Daoy (cell line): ENCODE measurements around the gene PGP. TPM values are rescaled to one million over a fixed set of nuclear protein-coding genes. Genes with fewer than 3 reads are reported as not detected.

Experiments
- DNase-seq: peaks from one replicate; pipeline ENCODE4 v3.0.0-alpha.2; 2015; ENCODE audit warnings: low read depth
- total RNA-seq: library from RNA; depleted of rRNA; stranded (reverse); fragments of >200 nt; shearing (Covaris generic); gene quantifications from 2 replicates; pipeline ENCODE4 v1.2.3, GENCODE V29; 2014

PGP gene
- total RNA-seq, 1 experiment from 2014 or later, result 16.9 TPM

- no peak for DNase-seq
These were observed 23.0 kb upstream of the PGP start for GRCh38 chr16:2237493-2238149.

- no peak for DNase-seq
These were observed 22.5 kb upstream of the PGP start for GRCh38 chr16:2237102-2237482.

- no peak for DNase-seq
These were observed 21.9 kb upstream of the PGP start, which contains the start of gene DNASE1L2 for GRCh38 chr16:2236337-2237101. Gene DNASE1L2, plus strand, starts transcription at chr16:2236444. Its CDS starts 373 bp downstream, at chr16:2236817.

GRCh38 chr16:2235695-2236336 is 21.2 kb upstream of the PGP start:
- DNase-seq, result no peak

GRCh38 chr16:2235234-2235651 is 20.6 kb upstream of the PGP start:
- no peak for DNase-seq

- DNase-seq, result no peak
These were observed 20.2 kb upstream of the PGP start for GRCh38 chr16:2234813-2235170.

- no peak for DNase-seq
These were observed 19.5 kb upstream of the PGP start for GRCh38 chr16:2233872-2234812.

GRCh38 chr16:2233046-2233775 is 18.6 kb upstream of the PGP start:
- DNase-seq, result no peak

- DNase-seq, result no peak
These were observed 17.7 kb upstream of the PGP start for GRCh38 chr16:2232094-2232990.

GRCh38 chr16:2231016-2231931 is 16.6 kb upstream of the PGP start:
- peak; percentile 31 for DNase-seq

- DNase-seq, result no peak
These were observed 15.7 kb upstream of the PGP start for GRCh38 chr16:2230376-2230775.

GRCh38 chr16:2229632-2230250 is 15.1 kb upstream of the PGP start:
- DNase-seq, result no peak

GRCh38 chr16:2229091-2229490 is 14.5 kb upstream of the PGP start:
- no peak for DNase-seq

- no peak for DNase-seq
These were observed 13.7 kb upstream of the PGP start for GRCh38 chr16:2228161-2228824.

GRCh38 chr16:2226918-2227317 is 12.3 kb upstream of the PGP start:
- DNase-seq, result no peak

GRCh38 chr16:2226245-2226793 is 11.7 kb upstream of the PGP start:
- no peak for DNase-seq

- DNase-seq, result peak; percentile 44
These were observed 9.4 kb upstream of the PGP start for GRCh38 chr16:2223942-2224486.
